ENCODE data around the gene FAU. TPM values are rescaled to one million over a fixed set of nuclear protein-coding genes. Genes with fewer than 3 reads are reported as not detected.

Gene FAU
- polyA plus RNA-seq = 1,000 to 10,000 TPM in 1 of 3 donors, 100 to 1,000 TPM in 2; 576 to 1,241 (median 681) TPM

- H3K36me3 Mint-ChIP-seq = peaks cover 3 to 24% (median 12%) of the 10 kb centered on the region in 3 donors
- peaks cover 33 to 59% of the 10 kb centered on the region in 2 donors for H3K4me1 Mint-ChIP-seq
- peak; percentile 97 to 98 (median 98) for DNase-seq
- H3K4me3 Mint-ChIP-seq = peak within 1 kb of the TSS; percentile 98 to 100 (median 100)
- peak within 1 kb of the TSS; percentile 98 to 100 (median 100) for H3K27ac Mint-ChIP-seq
- no peaks in the 10 kb centered on the region for H3K9me3 Mint-ChIP-seq
- H3K27me3 Mint-ChIP-seq (ENCODE audit: low read depth in 3 of 3) = peaks cover 13 to 17% (median 13%) of the 10 kb centered on the region in 3 donors
These were observed at the start of gene FAU, which contains the start of gene MRPL49 for GRCh38 chr11:65121865-65122696. Gene FAU, minus strand, starts transcription at chr11:65122134. Its CDS starts 321 bp downstream, at chr11:65121813. Gene MRPL49, plus strand, starts transcription at chr11:65122321. Its CDS starts 26 bp downstream, at chr11:65122347.

- Mint-ChIP-seq H3K4me3 (peak within 1 kb of the TSS; percentile 49 to 76 (median 63)), H3K4me1 (peaks cover 13 to 17% of the 10 kb centered on the region in 2 donors), H3K27me3 (ENCODE audit: low read depth in 3 of 3) (peaks cover 0 to 6% (median 3%) of the 10 kb centered on the region in 3 donors), H3K36me3 (no peaks in the 10 kb centered on the region), H3K9me3 (no peaks in the 10 kb centered on the region), H3K27ac (peak within 1 kb of the TSS; percentile 96 to 100 (median 99))
- DNase-seq = no peak
These were observed 48.2 kb upstream of the FAU start, which contains the start of gene SPDYC for GRCh38 chr11:65170058-65170534. Gene SPDYC, plus strand, starts transcription at chr11:65170233. Its CDS starts 1,125 bp downstream, at chr11:65171358.

GRCh38 chr11:65169164-65169641 lies 47.3 kb upstream of the FAU start:
- Mint-ChIP-seq H3K4me1 (peaks cover 13 to 17% of the 10 kb centered on the region in 2 donors), H3K36me3 (no peaks in the 10 kb centered on the region), H3K9me3 (no peaks in the 10 kb centered on the region), H3K27me3 (ENCODE audit: low read depth in 3 of 3) (peaks cover 0 to 6% (median 3%) of the 10 kb centered on the region in 3 donors), H3K4me3 (peak overlapping the region; percentile 49 to 76 (median 63)), H3K27ac (peak overlapping the region; percentile 96 to 100 (median 99))
- DNase-seq = peak; percentile 41 to 56 (median 47)

- DNase-seq = no peak
- Mint-ChIP-seq H3K4me1 (peaks cover 13 to 17% of the 10 kb centered on the region in 2 donors), H3K4me3 (no peak overlapping the region), H3K9me3 (no peaks in the 10 kb centered on the region), H3K36me3 (no peaks in the 10 kb centered on the region), H3K27me3 (ENCODE audit: low read depth in 3 of 3) (peaks cover 0 to 5% (median 3%) of the 10 kb centered on the region in 3 donors), H3K27ac (no peak overlapping the region)
These were observed 45.7 kb upstream of the FAU start for GRCh38 chr11:65167656-65168055.

DNA sequence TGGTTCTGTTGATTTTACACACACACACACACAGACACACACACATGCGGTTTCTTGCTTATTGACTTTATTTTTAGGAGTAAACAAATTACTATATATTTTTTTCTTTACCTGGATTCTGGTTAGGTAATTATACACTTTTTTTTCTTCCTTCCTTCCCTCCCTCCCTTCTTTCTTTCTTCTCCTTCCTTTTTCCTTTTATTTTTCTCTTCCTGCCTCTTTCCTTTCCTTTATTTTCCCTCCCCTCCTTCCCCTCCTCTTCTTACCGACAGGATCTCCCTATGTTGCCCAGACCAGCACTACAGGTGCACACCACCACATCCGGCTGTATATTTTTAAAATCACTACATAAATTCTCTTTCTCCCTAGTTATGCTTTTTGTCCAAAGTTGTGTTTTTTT lies 45.0 kb upstream of the FAU start:
- Mint-ChIP-seq H3K4me1 (peaks cover 13 to 17% of the 10 kb centered on the region in 2 donors), H3K4me3 (no peak overlapping the region), H3K9me3 (no peaks in the 10 kb centered on the region), H3K27me3 (ENCODE audit: low read depth in 3 of 3) (peaks cover 0 to 5% (median 5%) of the 10 kb centered on the region in 3 donors), H3K27ac (no peak overlapping the region), H3K36me3 (no peaks in the 10 kb centered on the region)
- DNase-seq = no peak

DNA sequence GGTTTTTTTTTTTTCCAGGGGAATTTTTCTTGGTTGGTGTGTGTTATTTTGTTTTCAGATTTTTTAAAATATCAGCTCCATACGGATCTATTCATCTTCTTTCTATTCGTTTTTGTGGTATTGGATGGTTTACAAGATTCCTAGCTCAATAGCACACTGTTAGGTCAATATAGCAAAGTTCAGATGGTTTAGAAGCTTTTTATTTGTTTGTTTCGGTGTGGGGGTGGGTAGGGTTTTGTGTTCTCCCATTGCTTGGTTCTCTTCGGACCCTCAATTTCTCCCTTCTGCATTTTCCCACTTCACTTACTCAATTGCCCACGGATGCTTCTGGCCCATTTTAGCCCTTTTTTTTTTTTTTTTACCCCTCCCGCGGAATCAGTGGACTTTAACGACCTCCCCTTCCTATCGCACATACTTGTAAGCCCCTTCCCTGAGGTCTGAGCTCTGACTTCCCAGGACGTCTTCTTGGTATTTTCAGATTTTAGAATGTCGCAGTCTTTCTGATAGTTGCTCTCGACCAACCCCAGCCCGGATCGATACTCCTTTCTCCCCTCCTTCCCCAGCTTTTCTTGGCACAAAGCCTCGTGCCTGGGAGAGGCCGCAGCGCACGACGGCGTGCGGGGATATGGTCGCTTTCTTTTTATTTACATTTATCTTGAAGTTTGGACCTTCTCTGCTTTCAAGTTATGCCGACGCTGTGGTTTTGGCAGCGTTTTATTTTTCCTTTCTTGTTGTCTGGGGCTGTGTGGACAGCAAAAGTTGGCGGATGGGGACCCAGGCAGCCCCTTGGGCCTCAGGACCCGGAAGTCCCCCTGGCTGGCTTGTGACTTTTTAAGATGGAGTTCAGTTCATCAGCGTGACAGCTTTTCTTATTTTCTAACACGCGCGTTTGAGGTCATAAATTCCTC lies 43.7 kb upstream of the FAU start:
- H3K9me3 Mint-ChIP-seq = no peaks in the 10 kb centered on the region
- H3K27ac Mint-ChIP-seq = no peak overlapping the region
- no peaks in the 10 kb centered on the region for H3K36me3 Mint-ChIP-seq
- peaks cover 2 to 5% (median 5%) of the 10 kb centered on the region in 3 donors for H3K27me3 Mint-ChIP-seq (ENCODE audit: low read depth in 3 of 3)
- no peak overlapping the region for H3K4me3 Mint-ChIP-seq
- DNase-seq = no peak
- peaks cover 13 to 17% of the 10 kb centered on the region in 2 donors for H3K4me1 Mint-ChIP-seq

GRCh38 chr11:65163684-65164083 lies 41.8 kb upstream of the FAU start:
- Mint-ChIP-seq H3K9me3 (no peaks in the 10 kb centered on the region), H3K27ac (no peak overlapping the region), H3K36me3 (no peaks in the 10 kb centered on the region), H3K4me1 (peaks cover 3 to 5% of the 10 kb centered on the region in 2 donors), H3K27me3 (ENCODE audit: low read depth in 3 of 3) (peaks cover 2 to 5% (median 2%) of the 10 kb centered on the region in 3 donors), H3K4me3 (no peak overlapping the region)
- no peak for DNase-seq

DNA sequence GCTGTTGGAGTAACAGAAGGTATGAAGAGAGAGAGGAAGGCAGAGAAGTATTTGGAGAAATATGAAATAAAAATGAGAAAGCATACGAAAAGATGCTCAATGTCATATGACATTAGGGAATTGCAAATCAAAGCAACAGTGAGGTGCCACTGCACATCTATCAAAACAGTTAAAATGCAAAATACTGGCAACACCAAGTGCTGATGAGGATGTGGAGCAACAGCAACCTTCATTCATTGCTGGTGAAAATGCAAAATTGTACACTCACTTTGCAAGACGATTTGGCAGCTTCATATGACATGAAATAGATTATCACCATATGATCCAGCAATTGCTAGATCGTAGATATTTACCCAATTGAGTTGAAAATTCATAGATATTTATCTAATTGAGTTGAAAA lies 38.7 kb upstream of the FAU start:
- DNase-seq = no peak
- Mint-ChIP-seq H3K36me3 (no peaks in the 10 kb centered on the region), H3K9me3 (no peaks in the 10 kb centered on the region), H3K4me3 (no peak overlapping the region), H3K4me1 (no peaks in the 10 kb centered on the region), H3K27me3 (ENCODE audit: low read depth in 3 of 3) (peaks cover 2 to 3% (median 3%) of the 10 kb centered on the region in 3 donors), H3K27ac (no peak overlapping the region)

- Mint-ChIP-seq H3K4me1 (no peaks in the 10 kb centered on the region), H3K9me3 (no peaks in the 10 kb centered on the region)
These were observed 37.1 kb upstream of the FAU start for GRCh38 chr11:65159012-65159411.

DNA sequence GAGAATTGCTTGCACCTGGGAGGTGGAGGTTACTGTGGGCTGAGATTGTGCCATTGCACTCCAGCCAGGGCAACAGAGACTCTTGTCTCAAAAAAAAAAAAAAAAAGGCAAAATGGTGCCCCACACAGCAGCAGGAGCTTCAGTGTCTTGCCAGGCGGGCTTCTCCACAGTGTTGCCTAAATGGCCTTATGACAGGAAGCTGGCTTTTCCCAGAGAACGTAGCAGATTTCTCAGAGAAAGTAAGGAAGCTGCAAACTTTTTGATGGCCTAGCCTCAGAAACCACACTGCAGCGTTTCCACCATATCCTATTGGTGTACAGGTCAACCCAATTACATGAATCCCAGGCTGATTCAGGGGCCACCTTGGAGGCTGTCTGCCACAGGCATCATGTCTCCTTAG lies 35.4 kb upstream of the FAU start:
- Mint-ChIP-seq H3K27ac (no peak overlapping the region), H3K27me3 (ENCODE audit: low read depth in 3 of 3) (peaks cover 0 to 3% (median 2%) of the 10 kb centered on the region in 3 donors), H3K9me3 (no peaks in the 10 kb centered on the region), H3K4me1 (no peaks in the 10 kb centered on the region), H3K4me3 (no peak overlapping the region), H3K36me3 (no peaks in the 10 kb centered on the region)
- no peak for DNase-seq

More at GRCh38 chr11:65159012-65159411, 37.1 kb upstream of the FAU start:
- H3K36me3 Mint-ChIP-seq = no peaks in the 10 kb centered on the region
- H3K4me3 Mint-ChIP-seq = no peak overlapping the region
- DNase-seq = no peak
- no peak overlapping the region for H3K27ac Mint-ChIP-seq
- H3K27me3 Mint-ChIP-seq (ENCODE audit: low read depth in 3 of 3) = peaks cover 2 to 3% (median 3%) of the 10 kb centered on the region in 3 donors

- Mint-ChIP-seq H3K4me3 (no peak overlapping the region), H3K27ac (no peak overlapping the region), H3K27me3 (ENCODE audit: low read depth in 3 of 3) (peaks cover 0 to 3% (median 2%) of the 10 kb centered on the region in 3 donors), H3K9me3 (no peaks in the 10 kb centered on the region), H3K4me1 (no peaks in the 10 kb centered on the region), H3K36me3 (no peaks in the 10 kb centered on the region)
- no peak for DNase-seq
These were observed 35.0 kb upstream of the FAU start for GRCh38 chr11:65156926-65157325.

GRCh38 chr11:65156256-65156655 lies 34.3 kb upstream of the FAU start:
- no peak for DNase-seq
- no peaks in the 10 kb centered on the region for H3K9me3 Mint-ChIP-seq
- no peak overlapping the region for H3K27ac Mint-ChIP-seq
- H3K4me1 Mint-ChIP-seq = no peaks in the 10 kb centered on the region
- H3K4me3 Mint-ChIP-seq = no peak overlapping the region
- H3K36me3 Mint-ChIP-seq = no peaks in the 10 kb centered on the region
- peaks cover 0 to 4% (median 2%) of the 10 kb centered on the region in 3 donors for H3K27me3 Mint-ChIP-seq (ENCODE audit: low read depth in 3 of 3)

GRCh38 chr11:65152122-65152521 lies 30.2 kb upstream of the FAU start:
- Mint-ChIP-seq H3K9me3 (no peaks in the 10 kb centered on the region), H3K27ac (peak overlapping the region in 1 of 6 donors; percentile 46), H3K36me3 (no peaks in the 10 kb centered on the region), H3K27me3 (ENCODE audit: low read depth in 3 of 3) (peaks cover 0 to 2% (median 2%) of the 10 kb centered on the region in 3 donors), H3K4me3 (no peak overlapping the region), H3K4me1 (no peaks in the 10 kb centered on the region)
- DNase-seq = no peak
